Measurements from ENCODE around the gene RAD51B.

Gene RAD51B

GRCh38 chr14:67934862-67935261 lies 115.3 kb downstream of the RAD51B start:
- 75% methylated on average over 1 of the region's 1 CpG for WGBS
- Histone ChIP-seq H3K36me3 (ENCODE audit: insufficient read depth, low read length) (no peaks in the 10 kb centered on the region), H3K9ac (ENCODE audit: low read depth, low read length) (peak overlapping the region; percentile 25; the same call in 1 of the 2 replicates), H3K4me3 (ENCODE audit: low read length) (no peak overlapping the region), H3K27me3 (ENCODE audit: insufficient read depth, low read length) (no peaks in the 10 kb centered on the region), H3K27ac (ENCODE audit: low read depth, low read length) (peak overlapping the region; percentile 92), H3K4me1 (ENCODE audit: insufficient read depth, low read length) (peaks cover 55% of the 10 kb centered on the region), H3K9me3 (ENCODE audit: insufficient read depth, low read depth, low read length) (peaks cover 7% of the 10 kb centered on the region)

GRCh38 chr14:67935371-67935770 lies 115.8 kb downstream of the RAD51B start:
- 90% methylated on average over 2 of the region's 2 CpGs for WGBS

DNA sequence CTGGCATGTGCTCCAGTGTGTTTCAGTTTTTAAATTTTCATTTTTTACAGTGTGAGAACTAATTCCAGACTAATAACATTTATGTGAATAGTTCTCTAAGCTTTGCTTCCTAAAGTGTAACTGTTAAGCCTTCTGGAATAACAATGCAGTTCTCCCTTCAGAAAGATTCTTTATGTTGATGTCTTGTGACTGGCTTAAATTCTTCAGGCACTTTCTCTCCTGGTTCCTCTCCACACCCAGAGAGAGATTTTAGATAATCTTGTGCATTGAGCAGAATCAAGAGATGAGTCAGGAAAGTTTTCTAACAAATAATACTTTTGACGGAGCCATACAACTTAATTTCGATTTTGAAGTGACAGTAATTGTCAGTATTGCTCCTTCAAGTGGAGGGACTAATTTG lies 118.5 kb downstream of the RAD51B start:
- Histone ChIP-seq H3K9me3 (ENCODE audit: insufficient read depth, low read depth, low read length) (no peaks in the 10 kb centered on the region), H3K36me3 (ENCODE audit: insufficient read depth, low read length) (no peaks in the 10 kb centered on the region), H3K27ac (ENCODE audit: low read depth, low read length) (peak overlapping the region; percentile 21; the same call in 1 of the 2 replicates), H3K9ac (ENCODE audit: low read depth, low read length) (no peak overlapping the region), H3K4me3 (ENCODE audit: low read length) (no peak overlapping the region), H3K27me3 (ENCODE audit: insufficient read depth, low read length) (no peaks in the 10 kb centered on the region), H3K4me1 (ENCODE audit: insufficient read depth, low read length) (peaks cover 77% of the 10 kb centered on the region)
- WGBS, result 74% methylated on average over 2 of the region's 2 CpGs

More at GRCh38 chr14:67935371-67935770, 115.8 kb downstream of the RAD51B start:
- Histone ChIP-seq H3K27ac (ENCODE audit: low read depth, low read length) (peak overlapping the region; percentile 92), H3K36me3 (ENCODE audit: insufficient read depth, low read length) (no peaks in the 10 kb centered on the region), H3K9ac (ENCODE audit: low read depth, low read length) (no peak overlapping the region), H3K27me3 (ENCODE audit: insufficient read depth, low read length) (no peaks in the 10 kb centered on the region), H3K9me3 (ENCODE audit: insufficient read depth, low read depth, low read length) (peaks cover 2% of the 10 kb centered on the region), H3K4me3 (ENCODE audit: low read length) (no peak overlapping the region), H3K4me1 (ENCODE audit: insufficient read depth, low read length) (peaks cover 56% of the 10 kb centered on the region)

- H3K9ac ChIP-seq (ENCODE audit: low read depth, low read length), result peak overlapping the region; percentile 9; the same call in 1 of the 2 replicates
- H3K27me3 ChIP-seq (ENCODE audit: insufficient read depth, low read length), result no peaks in the 10 kb centered on the region
- H3K27ac ChIP-seq (ENCODE audit: low read depth, low read length), result peak overlapping the region; percentile 66
- H3K9me3 ChIP-seq (ENCODE audit: insufficient read depth, low read depth, low read length), result no peaks in the 10 kb centered on the region
- H3K4me1 ChIP-seq (ENCODE audit: insufficient read depth, low read length), result peaks cover 74% of the 10 kb centered on the region
- no peak overlapping the region for H3K4me3 ChIP-seq (ENCODE audit: low read length)
- H3K36me3 ChIP-seq (ENCODE audit: insufficient read depth, low read length), result no peaks in the 10 kb centered on the region
- WGBS, result 75% methylated on average over 4 of the region's 4 CpGs
Observed at GRCh38 chr14:67940486-67941455, 121.2 kb downstream of the RAD51B start.

DNA sequence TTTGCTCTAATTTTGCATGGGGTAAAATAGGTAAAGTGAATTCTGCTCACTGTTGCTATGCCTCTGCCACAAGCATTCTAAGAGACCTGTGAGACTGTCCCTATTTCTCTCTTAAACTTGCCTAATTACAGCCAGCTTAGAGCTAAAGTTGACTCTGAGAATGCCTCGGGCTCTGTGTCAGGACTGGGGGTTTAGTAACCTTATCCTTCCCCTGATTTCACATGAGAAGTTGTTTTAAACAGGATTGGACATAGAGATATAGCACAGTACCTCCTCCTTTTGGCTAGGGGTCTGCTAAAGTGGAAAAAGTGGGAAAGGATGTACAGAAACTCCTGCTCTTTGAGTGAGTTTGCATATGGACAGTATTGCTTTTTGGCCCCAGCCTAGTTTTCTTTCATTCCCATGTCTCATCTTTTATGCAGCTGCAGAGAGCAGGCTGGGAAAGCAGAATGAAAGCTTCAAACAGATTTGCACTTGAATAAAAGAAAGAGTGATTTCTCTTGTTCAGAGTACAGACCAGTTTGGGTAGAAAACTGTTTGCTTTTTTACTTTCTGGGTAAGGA lies 122.0 kb downstream of the RAD51B start:
- Histone ChIP-seq H3K4me1 (ENCODE audit: insufficient read depth, low read length) (peaks cover 70% of the 10 kb centered on the region), H3K9ac (ENCODE audit: low read depth, low read length) (peak overlapping the region; percentile 9; the same call in 1 of the 2 replicates), H3K27ac (ENCODE audit: low read depth, low read length) (peak overlapping the region; percentile 66)

GRCh38 chr14:67942080-67942710 lies 122.6 kb downstream of the RAD51B start:
- Histone ChIP-seq H3K27me3 (ENCODE audit: insufficient read depth, low read length) (no peaks in the 10 kb centered on the region), H3K4me3 (ENCODE audit: low read length) (no peak overlapping the region), H3K9me3 (ENCODE audit: insufficient read depth, low read depth, low read length) (no peaks in the 10 kb centered on the region), H3K36me3 (ENCODE audit: insufficient read depth, low read length) (no peaks in the 10 kb centered on the region), H3K9ac (ENCODE audit: low read depth, low read length) (peak overlapping the region; percentile 33; the same call in 1 of the 2 replicates), H3K4me1 (ENCODE audit: insufficient read depth, low read length) (peaks cover 66% of the 10 kb centered on the region), H3K27ac (ENCODE audit: low read depth, low read length) (peak overlapping the region; percentile 66)
- 87% methylated on average over 4 of the region's 4 CpGs for WGBS

More for the DNA sequence above, 122.0 kb downstream of the RAD51B start:
- Histone ChIP-seq H3K4me3 (ENCODE audit: low read length) (no peak overlapping the region), H3K27me3 (ENCODE audit: insufficient read depth, low read length) (no peaks in the 10 kb centered on the region), H3K9me3 (ENCODE audit: insufficient read depth, low read depth, low read length) (no peaks in the 10 kb centered on the region), H3K36me3 (ENCODE audit: insufficient read depth, low read length) (no peaks in the 10 kb centered on the region)
- WGBS, result 11% methylated on average over 1 of the region's 1 CpG

- Histone ChIP-seq H3K27ac (ENCODE audit: low read depth, low read length) (no peak overlapping the region; the same call in 1 of the 2 replicates), H3K9ac (ENCODE audit: low read depth, low read length) (no peak overlapping the region)
Observed at GRCh38 chr14:67943947-67944346, 124.4 kb downstream of the RAD51B start.

DNA sequence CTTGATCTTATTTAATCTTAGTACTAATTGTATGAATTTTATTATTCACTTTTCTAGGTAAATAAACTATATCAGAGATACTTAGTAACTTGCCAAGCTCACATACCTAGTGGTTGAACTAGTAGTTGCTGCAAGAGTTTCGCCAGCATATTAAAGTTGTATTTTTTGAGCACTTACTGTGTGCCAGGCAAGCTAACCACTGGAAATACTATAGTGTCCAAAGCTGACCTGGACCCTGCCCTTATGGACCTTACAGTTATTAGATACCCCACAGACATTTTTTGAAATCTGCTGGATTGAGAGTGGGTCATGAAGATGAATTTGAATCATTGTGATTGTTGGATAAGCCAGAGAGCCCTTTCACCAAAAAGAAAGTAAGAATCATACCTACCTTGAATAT lies 125.0 kb downstream of the RAD51B start:
- Histone ChIP-seq H3K4me3 (ENCODE audit: low read length) (no peak overlapping the region), H3K36me3 (ENCODE audit: insufficient read depth, low read length) (no peaks in the 10 kb centered on the region), H3K4me1 (ENCODE audit: insufficient read depth, low read length) (peaks cover 43% of the 10 kb centered on the region), H3K27ac (ENCODE audit: low read depth, low read length) (no peak overlapping the region; the same call in 1 of the 2 replicates), H3K27me3 (ENCODE audit: insufficient read depth, low read length) (no peaks in the 10 kb centered on the region), H3K9me3 (ENCODE audit: insufficient read depth, low read depth, low read length) (peaks cover 2% of the 10 kb centered on the region; the same call in 1 of the 2 replicates), H3K9ac (ENCODE audit: low read depth, low read length) (no peak overlapping the region)
- WGBS, result 93% methylated on average over 1 of the region's 1 CpG

More at GRCh38 chr14:67943947-67944346, 124.4 kb downstream of the RAD51B start:
- H3K36me3 ChIP-seq (ENCODE audit: insufficient read depth, low read length), result no peaks in the 10 kb centered on the region
- H3K4me3 ChIP-seq (ENCODE audit: low read length), result no peak overlapping the region
- no peaks in the 10 kb centered on the region for H3K9me3 ChIP-seq (ENCODE audit: insufficient read depth, low read depth, low read length)
- 25% methylated on average over 2 of the region's 3 CpGs for WGBS
- peaks cover 49% of the 10 kb centered on the region for H3K4me1 ChIP-seq (ENCODE audit: insufficient read depth, low read length)
- no peaks in the 10 kb centered on the region for H3K27me3 ChIP-seq (ENCODE audit: insufficient read depth, low read length)

GRCh38 chr14:67949771-67950170 lies 130.2 kb downstream of the RAD51B start:
- no peak overlapping the region for H3K9ac ChIP-seq (ENCODE audit: low read depth, low read length)
- peaks cover 7% of the 10 kb centered on the region; the same call in 1 of the 2 replicates for H3K9me3 ChIP-seq (ENCODE audit: insufficient read depth, low read depth, low read length)
- no peak overlapping the region for H3K4me3 ChIP-seq (ENCODE audit: low read length)
- H3K36me3 ChIP-seq (ENCODE audit: insufficient read depth, low read length), result no peaks in the 10 kb centered on the region
- no peaks in the 10 kb centered on the region for H3K27me3 ChIP-seq (ENCODE audit: insufficient read depth, low read length)
- H3K4me1 ChIP-seq (ENCODE audit: insufficient read depth, low read length), result peaks cover under 1% of the 10 kb centered on the region; the same call in 1 of the 2 replicates
- 96% methylated on average over 4 of the region's 4 CpGs for WGBS
- H3K27ac ChIP-seq (ENCODE audit: low read depth, low read length), result no peak overlapping the region

- no peak overlapping the region for H3K27ac ChIP-seq (ENCODE audit: low read depth, low read length)
- no peaks in the 10 kb centered on the region for H3K36me3 ChIP-seq (ENCODE audit: insufficient read depth, low read length)
- H3K9ac ChIP-seq (ENCODE audit: low read depth, low read length), result no peak overlapping the region
- H3K9me3 ChIP-seq (ENCODE audit: insufficient read depth, low read depth, low read length), result peaks cover 7% of the 10 kb centered on the region; the same call in 1 of the 2 replicates
- H3K4me1 ChIP-seq (ENCODE audit: insufficient read depth, low read length), result no peaks in the 10 kb centered on the region
- H3K27me3 ChIP-seq (ENCODE audit: insufficient read depth, low read length), result no peaks in the 10 kb centered on the region
- H3K4me3 ChIP-seq (ENCODE audit: low read length), result no peak overlapping the region
- WGBS, result 100% methylated on average over 1 of the region's 1 CpG
Observed at GRCh38 chr14:67950386-67950785, 130.8 kb downstream of the RAD51B start.

All from HUES64 (cell line).